MM.1S (cell line): ENCODE results near the gene TMEM178B.

Source experiments
- DNase-seq: peaks from one replicate; pipeline ENCODE4 v3.0.0-alpha.2; 2015
- H2AFZ ChIP-seq: fragments of 300-600 bp; sonication (generic); 2 replicates; pipeline ENCODE4 v1.6.0; 2016; ENCODE audit warnings: antibody characterized with exemption, low read length
- H3F3A ChIP-seq: fragments of 300-600 bp; sonication (generic); 2 replicates; pipeline ENCODE4 v1.6.1; 2016; ENCODE audit warnings: mild to moderate bottlenecking, antibody characterized with exemption, low read length, moderate library complexity, mixed read lengths; ENCODE audit not compliant: insufficient read depth
- H3K27ac ChIP-seq: fragments of 300-600 bp; sonication (generic); 2 replicates; pipeline ENCODE4 v1.5.1; 2016; ENCODE audit warnings: mild to moderate bottlenecking, low read length
- H3K27me3 ChIP-seq: fragments of 300-600 bp; sonication (generic); replicated peaks from 2 replicates; pipeline ENCODE4 v1.6.0; 2016; ENCODE audit warnings: low read length; ENCODE audit not compliant: insufficient read depth
- H3K36me3 ChIP-seq: fragments of 300-600 bp; sonication (generic); replicated peaks from 2 replicates; pipeline ENCODE4 v1.6.1; 2016; ENCODE audit warnings: mild to moderate bottlenecking, low read length, mixed read lengths; ENCODE audit not compliant: insufficient read depth
- H3K4me1 ChIP-seq: fragments of 300-600 bp; sonication (generic); 2 replicates; pipeline ENCODE4 v1.6.1; 2016; ENCODE audit warnings: low read length, mixed read lengths
- H3K4me2 ChIP-seq: fragments of 300-600 bp; sonication (generic); 2 replicates; pipeline ENCODE4 v1.6.0; 2016; ENCODE audit warnings: low read depth, low read length
- H3K4me3 ChIP-seq: fragments of 300-600 bp; sonication (generic); 2 replicates; pipeline ENCODE4 v1.5.1; 2016; ENCODE audit warnings: low read length, mixed read lengths
- H3K79me2 ChIP-seq: fragments of 300-600 bp; sonication (generic); 2 replicates; pipeline ENCODE4 v1.6.1; 2016; ENCODE audit warnings: mixed run types, low read length, mixed read lengths
- H3K9ac ChIP-seq: fragments of 300-600 bp; sonication (generic); 2 replicates; pipeline ENCODE4 v1.6.1; 2016; ENCODE audit warnings: low read length, mixed read lengths
- H3K9me2 ChIP-seq: fragments of 300-600 bp; sonication (generic); replicated peaks from 2 replicates; pipeline ENCODE4 v1.6.1; 2016; ENCODE audit warnings: mild to moderate bottlenecking, low read length, mixed read lengths; ENCODE audit not compliant: insufficient read depth
- H3K9me3 ChIP-seq: fragments of 300-600 bp; sonication (generic); replicated peaks from 2 replicates; pipeline ENCODE4 v1.6.1; 2016; ENCODE audit warnings: mild to moderate bottlenecking, low read length, mixed read lengths; ENCODE audit not compliant: insufficient read depth
- H4K20me1 ChIP-seq: fragments of 300-600 bp; sonication (generic); 2 replicates; pipeline ENCODE4 v1.6.1; 2016; ENCODE audit warnings: mild to moderate bottlenecking, low read length, moderate library complexity, mixed read lengths; ENCODE audit not compliant: insufficient read depth
- EZH2 ChIP-seq: fragments of 300-600 bp; sonication (generic); optimal IDR thresholded peaks from 2 replicates; pipeline ENCODE3; 2017; ENCODE audit warnings: low read depth, mild to moderate bottlenecking, antibody characterized with exemption, low read length, mixed read lengths
- EZH2phosphoT487 ChIP-seq: fragments of 300-600 bp; sonication (generic); IDR thresholded peaks from 2 replicates; pipeline ENCODE4 v1.6.1; 2018; ENCODE audit warnings: antibody characterized with exemption, low read length
- TF ChIP-seq, protein P1 (sequence below): fragments of 300-600 bp; sonication (generic); IDR thresholded peaks from 2 replicates; pipeline ENCODE4 v1.5.1; 2016; ENCODE audit warnings: antibody characterized with exemption, low read length, mixed read lengths

Gene TMEM178B

DNA sequence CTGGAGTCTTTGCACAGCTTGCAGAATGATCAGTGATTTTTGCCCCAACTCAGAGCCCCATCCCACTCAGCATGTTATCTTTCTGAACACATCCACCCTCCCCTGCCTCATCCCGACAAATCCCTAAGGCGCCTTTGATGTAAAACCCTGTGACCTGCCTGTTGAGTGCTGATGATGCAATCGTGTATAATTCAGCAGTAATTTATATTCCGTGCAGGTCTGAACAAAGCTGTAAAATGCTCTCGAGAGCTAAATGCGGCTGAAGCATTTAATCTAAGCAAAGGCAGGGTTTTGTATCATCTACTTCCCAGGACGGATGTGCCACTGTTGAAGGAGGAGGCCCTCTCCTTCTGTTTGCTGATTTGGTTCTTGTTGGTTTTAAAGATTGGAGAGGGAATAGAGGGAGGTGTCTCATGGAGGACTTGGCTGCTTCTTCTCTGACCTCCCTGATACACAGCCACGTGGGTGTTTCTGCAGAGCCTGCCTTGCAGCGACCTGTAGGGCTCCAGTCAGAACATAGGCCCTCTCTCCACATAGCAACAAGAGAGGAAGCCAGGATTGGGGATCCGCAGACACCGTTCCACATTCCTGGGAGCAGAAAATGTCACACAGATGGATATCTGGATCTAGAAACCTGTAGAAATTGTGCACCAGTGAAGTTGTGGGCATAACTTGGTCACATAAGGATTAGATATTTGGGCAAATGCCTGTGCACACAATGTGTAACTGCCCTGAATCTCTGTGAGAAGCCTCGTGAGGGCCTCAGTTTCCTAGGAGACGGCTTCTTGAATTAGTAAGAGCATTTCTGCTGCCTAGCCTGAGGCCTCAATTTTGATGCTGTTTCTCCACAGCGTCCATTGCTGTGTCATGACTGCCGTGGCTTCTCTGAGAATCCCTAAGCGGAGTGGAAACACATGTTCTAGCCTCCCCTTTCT is 387.2 kb downstream of the TMEM178B start:
- Histone ChIP-seq H3K27me3 (no peaks in the 10 kb centered on the region), H3K9me2 (no peaks in the 10 kb centered on the region), H2AFZ (no peak overlapping the region), H3F3A (no peaks in the 10 kb centered on the region), H3K4me2 (no peak overlapping the region), H3K79me2 (no peaks in the 10 kb centered on the region), H3K36me3 (no peaks in the 10 kb centered on the region), H3K4me3 (no peak overlapping the region), H3K4me1 (no peaks in the 10 kb centered on the region), H3K9me3 (no peaks in the 10 kb centered on the region), H3K9ac (no peak overlapping the region), H3K27ac (no peak overlapping the region), H4K20me1 (no peaks in the 10 kb centered on the region)
- DNase-seq = no peak
- no peak for TF ChIP-seq EZH2
- no peak for TF ChIP-seq EZH2phosphoT487
- TF ChIP-seq, protein P1, sequence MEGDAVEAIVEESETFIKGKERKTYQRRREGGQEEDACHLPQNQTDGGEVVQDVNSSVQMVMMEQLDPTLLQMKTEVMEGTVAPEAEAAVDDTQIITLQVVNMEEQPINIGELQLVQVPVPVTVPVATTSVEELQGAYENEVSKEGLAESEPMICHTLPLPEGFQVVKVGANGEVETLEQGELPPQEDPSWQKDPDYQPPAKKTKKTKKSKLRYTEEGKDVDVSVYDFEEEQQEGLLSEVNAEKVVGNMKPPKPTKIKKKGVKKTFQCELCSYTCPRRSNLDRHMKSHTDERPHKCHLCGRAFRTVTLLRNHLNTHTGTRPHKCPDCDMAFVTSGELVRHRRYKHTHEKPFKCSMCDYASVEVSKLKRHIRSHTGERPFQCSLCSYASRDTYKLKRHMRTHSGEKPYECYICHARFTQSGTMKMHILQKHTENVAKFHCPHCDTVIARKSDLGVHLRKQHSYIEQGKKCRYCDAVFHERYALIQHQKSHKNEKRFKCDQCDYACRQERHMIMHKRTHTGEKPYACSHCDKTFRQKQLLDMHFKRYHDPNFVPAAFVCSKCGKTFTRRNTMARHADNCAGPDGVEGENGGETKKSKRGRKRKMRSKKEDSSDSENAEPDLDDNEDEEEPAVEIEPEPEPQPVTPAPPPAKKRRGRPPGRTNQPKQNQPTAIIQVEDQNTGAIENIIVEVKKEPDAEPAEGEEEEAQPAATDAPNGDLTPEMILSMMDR = no peak

DNA sequence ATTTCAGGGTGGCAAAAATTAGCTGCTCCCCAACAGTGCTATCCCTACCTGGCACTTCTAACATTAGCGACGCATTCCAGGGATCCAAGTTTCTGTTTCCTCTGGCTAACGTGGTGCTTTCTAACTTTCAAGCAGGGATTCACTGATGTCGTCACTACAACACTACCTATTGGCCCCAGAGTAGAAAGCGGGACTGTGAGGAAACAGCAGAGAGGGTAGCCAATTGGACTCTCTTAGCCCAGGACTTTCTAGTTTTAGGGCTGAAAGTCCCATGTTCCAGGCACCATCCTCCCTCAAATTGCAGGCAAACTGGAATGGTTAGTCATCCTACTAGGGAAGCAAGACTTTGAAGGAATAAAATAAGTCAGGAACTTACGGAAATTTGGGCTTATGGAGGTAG is 388.1 kb downstream of the TMEM178B start:
- TF ChIP-seq, protein P1 = no peak
- TF ChIP-seq EZH2phosphoT487 (no peak), EZH2 (no peak)
- Histone ChIP-seq H3K79me2 (no peaks in the 10 kb centered on the region), H4K20me1 (no peaks in the 10 kb centered on the region), H3K9me3 (no peaks in the 10 kb centered on the region), H2AFZ (no peak overlapping the region), H3K27me3 (no peaks in the 10 kb centered on the region), H3K4me1 (no peaks in the 10 kb centered on the region), H3K9ac (no peak overlapping the region), H3K27ac (no peak overlapping the region), H3K4me3 (no peak overlapping the region), H3K9me2 (no peaks in the 10 kb centered on the region), H3F3A (no peaks in the 10 kb centered on the region), H3K36me3 (no peaks in the 10 kb centered on the region), H3K4me2 (no peak overlapping the region)
- no peak for DNase-seq

DNA sequence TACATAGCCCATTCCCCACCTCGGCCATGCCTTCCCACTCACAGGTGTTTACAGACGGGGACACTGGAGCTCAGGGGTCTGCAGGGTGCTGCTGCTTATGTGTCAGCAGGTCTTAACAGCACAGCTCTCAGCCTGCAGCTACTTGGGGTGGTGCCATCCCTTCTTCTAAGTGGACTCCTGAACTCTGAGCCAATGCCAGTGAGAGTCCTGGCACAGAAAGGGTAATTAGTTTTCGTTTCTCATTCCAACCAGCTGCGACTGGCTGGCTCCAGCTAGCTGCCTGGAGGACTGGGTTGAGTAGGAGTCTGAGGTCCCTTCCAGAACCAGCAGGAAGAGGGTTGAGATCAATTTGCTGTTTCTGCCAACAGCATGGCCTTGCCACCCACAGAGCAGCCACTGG is 389.1 kb downstream of the TMEM178B start:
- H3K9ac ChIP-seq = no peak overlapping the region
- no peaks in the 10 kb centered on the region for H3K79me2 ChIP-seq
- H3K4me3 ChIP-seq = no peak overlapping the region
- H3K4me2 ChIP-seq = no peak overlapping the region
- H3K27ac ChIP-seq = no peak overlapping the region
- H3K4me1 ChIP-seq = no peaks in the 10 kb centered on the region
- H3K9me2 ChIP-seq = no peaks in the 10 kb centered on the region
- H3K9me3 ChIP-seq = no peaks in the 10 kb centered on the region
- H3F3A ChIP-seq = no peaks in the 10 kb centered on the region
- H4K20me1 ChIP-seq = no peaks in the 10 kb centered on the region
- no peak for TF ChIP-seq EZH2
- TF ChIP-seq EZH2phosphoT487 = no peak
- TF ChIP-seq, protein P1 = no peak
- H3K27me3 ChIP-seq = no peaks in the 10 kb centered on the region
- no peak for DNase-seq
- H2AFZ ChIP-seq = no peak overlapping the region
- H3K36me3 ChIP-seq = no peaks in the 10 kb centered on the region
